GM23248 (cell line): ENCODE data around the gene P2RY8. TPM values are rescaled to one million over a fixed set of nuclear protein-coding genes. Genes with fewer than 3 reads are reported as not detected.

Source experiments
- DNase-seq: peaks from one replicate; pipeline ENCODE4 v3.0.0-alpha.2; 2015
- H2AFZ ChIP-seq: fragments of 200-600 bp; sonication (generic); 2 replicates; pipeline ENCODE4 v1.6.1; 2016; ENCODE audit warnings: antibody characterized with exemption
- H3F3A ChIP-seq: fragments of 200-600 bp; sonication (generic); 2 replicates; pipeline ENCODE4 v1.6.1; 2016; ENCODE audit warnings: mild to moderate bottlenecking, antibody characterized with exemption, mixed run types; ENCODE audit not compliant: insufficient read depth
- H3K27ac ChIP-seq: fragments of 200-600 bp; sonication (generic); 2 replicates; pipeline ENCODE4 v1.5.1; 2016; ENCODE audit warnings: mild to moderate bottlenecking
- H3K27me3 ChIP-seq: fragments of 200-600 bp; sonication (generic); replicated peaks from 2 replicates; pipeline ENCODE4 v1.6.1; 2016; ENCODE audit warnings: mild to moderate bottlenecking; ENCODE audit not compliant: insufficient read depth
- H3K36me3 ChIP-seq: fragments of 200-600 bp; sonication (generic); 2 replicates; pipeline ENCODE4 v1.6.1; 2016; ENCODE audit warnings: low read depth, mild to moderate bottlenecking
- H3K4me1 ChIP-seq: fragments of 200-600 bp; sonication (generic); 2 replicates; pipeline ENCODE4 v1.6.1; 2016; ENCODE audit warnings: mild to moderate bottlenecking; ENCODE audit not compliant: insufficient read depth
- H3K4me2 ChIP-seq: fragments of 200-600 bp; sonication (generic); one replicate; pipeline ENCODE4 v1.6.1; 2016; ENCODE audit warnings: mild to moderate bottlenecking; ENCODE audit not compliant: unreplicated experiment
- H3K4me3 ChIP-seq: fragments of 200-600 bp; sonication (generic); 2 replicates; pipeline ENCODE4 v1.5.1; 2016; ENCODE audit warnings: mild to moderate bottlenecking
- H3K79me2 ChIP-seq: fragments of 200-600 bp; sonication (generic); 2 replicates; pipeline ENCODE4 v1.6.1; 2016; ENCODE audit warnings: mild to moderate bottlenecking; ENCODE audit not compliant: insufficient read depth
- H3K9ac ChIP-seq: fragments of 200-600 bp; sonication (generic); 2 replicates; pipeline ENCODE4 v1.6.1; 2016; ENCODE audit warnings: mild to moderate bottlenecking
- H3K9me2 ChIP-seq: fragments of 200-600 bp; sonication (generic); 2 replicates; pipeline ENCODE4 v1.6.1; 2016; ENCODE audit warnings: mixed run types, mild to moderate bottlenecking, moderate library complexity; ENCODE audit not compliant: insufficient read depth
- H3K9me3 ChIP-seq: fragments of 200-600 bp; sonication (generic); one replicate; pipeline ENCODE4 v1.6.1; 2017; ENCODE audit warnings: low read depth
- H4K20me1 ChIP-seq: fragments of 200-600 bp; sonication (generic); 2 replicates; pipeline ENCODE4 v1.6.0; 2016; ENCODE audit not compliant: insufficient read depth
- EZH2 ChIP-seq: fragments of 200-600 bp; sonication (generic); IDR thresholded peaks from 2 replicates; pipeline ENCODE4 v1.6.1; 2018; ENCODE audit warnings: antibody characterized with exemption, mild to moderate bottlenecking; ENCODE audit not compliant: insufficient read depth, poor library complexity, severe bottlenecking
- EZH2phosphoT487 ChIP-seq: fragments of 200-600 bp; sonication (generic); IDR thresholded peaks from 2 replicates; pipeline ENCODE4 v1.6.1; 2018; ENCODE audit warnings: antibody characterized with exemption, moderate library complexity, mild to moderate bottlenecking, low read depth; ENCODE audit not compliant: insufficient read depth
- WGBS, 2 experiments: methylation state at CpG; one replicate each; pipeline ENCODE4 v1.1.6; 2015 to 2017; ENCODE audit warnings: low lambda C conversion rate in 2 of 2, low coverage in 1 of 2; ENCODE audit errors: missing lambda C conversion rate in 2 of 2; 5-methylcytosine and 5-hydroxymethylcytosine counted together
- in situ Hi-C: fragments of 300-500 bp; cut with MboI; formaldehyde crosslinking; loops from 2 replicates; pipeline ENCODE4 v1.15.0; 2020
- polyA plus RNA-seq: library from polyadenylated mRNA; unstranded; fragments of >200 nt; fragmentation: Nextera tagmentation; extraction: Ambion mirVana; gene quantifications from 2 replicates; pipeline ENCODE4 v1.2.1, GENCODE V29; 2016
- total RNA-seq: library from RNA; depleted of rRNA; stranded (reverse); fragments of >200 nt; shearing (Covaris generic); gene quantifications from 2 replicates; pipeline ENCODE4 v1.2.3, GENCODE V29; 2014

The P2RY8 gene
- total and polyA plus RNA-seq, 2 experiments from 2014 or later, result not detected

- in situ Hi-C loops, result no loop called here
- no peak for DNase-seq
- H4K20me1 ChIP-seq, result no peaks in the 10 kb centered on the region
- H3K9me2 ChIP-seq, result no peaks in the 10 kb centered on the region
- no peak overlapping the region for H3K4me2 ChIP-seq
- no peak overlapping the region for H2AFZ ChIP-seq
- no peak overlapping the region for H3K9ac ChIP-seq
- H3K9me3 ChIP-seq, result no peaks in the 10 kb centered on the region
- 0 out of 2 replicates have a peak, but pooled peaks cover 16% of the 10 kb centered on the region for H3K79me2 ChIP-seq
- TF ChIP-seq EZH2phosphoT487, result no peak
- no peak for TF ChIP-seq EZH2
- no peaks in the 10 kb centered on the region for H3F3A ChIP-seq
- no peaks in the 10 kb centered on the region for H3K27me3 ChIP-seq
- no peak overlapping the region for H3K4me3 ChIP-seq
- WGBS, 2 experiments, result 98% methylated on average over 6 of the region's 6 CpGs
- no peaks in the 10 kb centered on the region for H3K4me1 ChIP-seq
- H3K36me3 ChIP-seq, result peaks cover 5% of the 10 kb centered on the region; the same call in 1 of the 2 replicates
- H3K27ac ChIP-seq, result no peak overlapping the region
These were observed 96.5 kb downstream of the P2RY8 start for GRCh38 chrX:1440506-1440905.

GRCh38 chrX:1435241-1435895 lies 101.6 kb downstream of the P2RY8 start:
- no peak overlapping the region for H3K4me3 ChIP-seq
- 94 to 95% methylated on average over 17 to 19 of the region's 20 CpGs for WGBS, 2 experiments
- H3K9me3 ChIP-seq, result no peaks in the 10 kb centered on the region
- no peaks in the 10 kb centered on the region for H4K20me1 ChIP-seq
- H3K4me1 ChIP-seq, result no peaks in the 10 kb centered on the region
- no peaks in the 10 kb centered on the region for H3K27me3 ChIP-seq
- no peaks in the 10 kb centered on the region for H3F3A ChIP-seq
- H3K4me2 ChIP-seq, result no peak overlapping the region
- in situ Hi-C loops, result no loop called here
- TF ChIP-seq EZH2 (no peak), EZH2phosphoT487 (no peak)
- no peak for DNase-seq
- H3K9me2 ChIP-seq, result no peaks in the 10 kb centered on the region
- H2AFZ ChIP-seq, result no peak overlapping the region
- no peaks in the 10 kb centered on the region for H3K79me2 ChIP-seq
- peaks cover 5% of the 10 kb centered on the region; the same call in 1 of the 2 replicates for H3K36me3 ChIP-seq
- no peak overlapping the region for H3K27ac ChIP-seq
- H3K9ac ChIP-seq, result no peak overlapping the region

- H3K4me2 ChIP-seq, result no peak overlapping the region
- no peaks in the 10 kb centered on the region for H4K20me1 ChIP-seq
- H3K9ac ChIP-seq, result no peak overlapping the region
- H3K9me2 ChIP-seq, result no peaks in the 10 kb centered on the region
- no peak for TF ChIP-seq EZH2
- no peak for TF ChIP-seq EZH2phosphoT487
- H3K79me2 ChIP-seq, result no peaks in the 10 kb centered on the region
- in situ Hi-C loops, result no loop called here
- no peaks in the 10 kb centered on the region for H3K27me3 ChIP-seq
- 89 to 92% methylated on average over 22 of the region's 22 CpGs for WGBS, 2 experiments
- no peaks in the 10 kb centered on the region for H3K4me1 ChIP-seq
- H3K9me3 ChIP-seq, result no peaks in the 10 kb centered on the region
- H3F3A ChIP-seq, result no peaks in the 10 kb centered on the region
- no peak for DNase-seq
- H3K27ac ChIP-seq, result no peak overlapping the region
- peaks cover 5% of the 10 kb centered on the region; the same call in 1 of the 2 replicates for H3K36me3 ChIP-seq
- H2AFZ ChIP-seq, result no peak overlapping the region
- no peak overlapping the region for H3K4me3 ChIP-seq
These were observed 102.1 kb downstream of the P2RY8 start for GRCh38 chrX:1434871-1435240.

- no peaks in the 10 kb centered on the region for H3K27me3 ChIP-seq
- no peak overlapping the region for H2AFZ ChIP-seq
- no peaks in the 10 kb centered on the region for H3K9me3 ChIP-seq
- no peak overlapping the region for H3K4me3 ChIP-seq
- H3K9me2 ChIP-seq, result no peaks in the 10 kb centered on the region
- H3K79me2 ChIP-seq, result no peaks in the 10 kb centered on the region
- in situ Hi-C loops, result no loop called here
- 90 to 92% methylated on average over 19 of the region's 19 CpGs for WGBS, 2 experiments
- H3K4me2 ChIP-seq, result no peak overlapping the region
- no peaks in the 10 kb centered on the region for H3F3A ChIP-seq
- H3K9ac ChIP-seq, result no peak overlapping the region
- TF ChIP-seq EZH2, result no peak
- no peak for TF ChIP-seq EZH2phosphoT487
- H3K36me3 ChIP-seq, result peaks cover 5% of the 10 kb centered on the region; the same call in 1 of the 2 replicates
- H4K20me1 ChIP-seq, result no peaks in the 10 kb centered on the region
- no peaks in the 10 kb centered on the region for H3K4me1 ChIP-seq
- no peak overlapping the region for H3K27ac ChIP-seq
- DNase-seq, result no peak
These were observed 103.2 kb downstream of the P2RY8 start for GRCh38 chrX:1433646-1434357.
